Smooth muscle cell (in vitro differentiated cells): ENCODE data around the gene FAM83C. TPM values are rescaled to one million over a fixed set of nuclear protein-coding genes. Genes with fewer than 3 reads are reported as not detected.
A peak's percentile ranks its signal among the peaks of the same experiment; 100 is the strongest.
"Not testable (repeated sequence)": the region's sequence is repeated elsewhere in the genome, so short reads cannot be mapped to it uniquely, and the experiment has no call there.

ENCODE experiments used
- DNase-seq: peaks from one replicate; lab custom pipeline; 2025; ENCODE audit not compliant: unreplicated experiment; lab: John Stamatoyannopoulos, UW
- H2AFZ ChIP-seq: fragments of 200-600 bp; sonication (generic); 2 replicates; pipeline ENCODE4 v1.6.0; 2016; ENCODE audit warnings: antibody characterized with exemption, low read depth, mild to moderate bottlenecking
- H3F3A ChIP-seq: fragments of 200-600 bp; sonication (generic); 2 replicates; pipeline ENCODE4 v1.6.0; 2017; ENCODE audit warnings: antibody characterized with exemption, low read depth
- H3K27ac ChIP-seq: fragments of 200-600 bp; sonication (generic); 2 replicates; pipeline ENCODE4 v1.5.1; 2016; ENCODE audit warnings: low read depth, mild to moderate bottlenecking
- H3K27me3 ChIP-seq: fragments of 200-600 bp; sonication (generic); 2 replicates; pipeline ENCODE4 v1.6.1; 2016; ENCODE audit warnings: low read depth, mild to moderate bottlenecking
- H3K36me3 ChIP-seq: fragments of 200-600 bp; sonication (generic); 2 replicates; pipeline ENCODE4 v1.5.1; 2016; ENCODE audit warnings: low read depth
- H3K4me1 ChIP-seq: fragments of 200-600 bp; sonication (generic); 2 replicates; pipeline ENCODE4 v1.5.1; 2016; ENCODE audit warnings: low read depth
- H3K4me2 ChIP-seq: fragments of 200-600 bp; sonication (generic); 2 replicates; pipeline ENCODE4 v1.6.0; 2016; ENCODE audit warnings: mild to moderate bottlenecking
- H3K4me3 ChIP-seq: fragments of 200-600 bp; sonication (generic); 2 replicates; pipeline ENCODE4 v1.5.1; 2016; ENCODE audit warnings: mild to moderate bottlenecking
- H3K79me2 ChIP-seq: fragments of 200-600 bp; sonication (generic); 2 replicates; pipeline ENCODE4 v1.6.0; 2016; ENCODE audit warnings: low read depth, mild to moderate bottlenecking
- H3K9ac ChIP-seq: fragments of 200-600 bp; sonication (generic); 2 replicates; pipeline ENCODE4 v1.6.0; 2016; ENCODE audit warnings: low read depth
- H3K9me3 ChIP-seq: fragments of 200-600 bp; sonication (generic); replicated peaks from 2 replicates; pipeline ENCODE4 v1.5.1; 2016; ENCODE audit warnings: low read depth
- H4K20me1 ChIP-seq: fragments of 200-600 bp; sonication (generic); 2 replicates; pipeline ENCODE4 v1.6.0; 2016; ENCODE audit warnings: low read depth
- CTCF ChIP-seq: fragments of 200-600 bp; sonication (generic); IDR thresholded peaks from 2 replicates; pipeline ENCODE4 v1.5.1; 2017; ENCODE audit warnings: borderline replicate concordance, mild to moderate bottlenecking, antibody characterized with exemption; ENCODE audit not compliant: insufficient read depth, poor library complexity, severe bottlenecking
- WGBS: methylation state at CpG from one replicate; pipeline ENCODE4 v1.1.7; 2016; ENCODE audit warnings: low lambda C conversion rate; 5-methylcytosine and 5-hydroxymethylcytosine counted together
- polyA plus RNA-seq: library from polyadenylated mRNA; unstranded; fragments of >200 nt; fragmentation: Nextera tagmentation; extraction: Ambion mirVana; gene quantifications from 2 replicates; pipeline ENCODE4 v1.2.1, GENCODE V29; 2016
- total RNA-seq: library from RNA; depleted of rRNA; stranded (reverse); fragments of >200 nt; gene quantifications from 2 replicates; pipeline ENCODE4 v1.2.3, GENCODE V29; 2014

Gene FAM83C
- total and polyA plus RNA-seq, 2 experiments from 2014 or later = 0.49 TPM; not detected in 1

- DNase-seq = no peak
- 93% methylated on average over 5 of the region's 5 CpGs for WGBS
Measured at GRCh38 chr20:35317416-35318210, 25.4 kb upstream of the FAM83C start.

GRCh38 chr20:35316086-35316485, 23.9 kb upstream of the FAM83C start:
- H4K20me1 ChIP-seq = no peaks in the 10 kb centered on the region

More at GRCh38 chr20:35317416-35318210, 25.4 kb upstream of the FAM83C start:
- H3K4me1 ChIP-seq = peaks cover 17% of the 10 kb centered on the region
- TF ChIP-seq CTCF = no peak
- H3K4me3 ChIP-seq = no peak overlapping the region
- H3F3A ChIP-seq = peaks cover 5% of the 10 kb centered on the region
- no peak overlapping the region for H3K4me2 ChIP-seq
- H3K27ac ChIP-seq = peak overlapping the region; percentile 95
- no peaks in the 10 kb centered on the region for H3K27me3 ChIP-seq
- H3K9ac ChIP-seq = peak overlapping the region; percentile 14
- H4K20me1 ChIP-seq = no peaks in the 10 kb centered on the region
- H3K36me3 ChIP-seq = no peaks in the 10 kb centered on the region
- H2AFZ ChIP-seq = no peak overlapping the region
- H3K9me3 ChIP-seq = no peaks in the 10 kb centered on the region
- no peaks in the 10 kb centered on the region for H3K79me2 ChIP-seq

GRCh38 chr20:35315632-35316020, 23.4 kb upstream of the FAM83C start:
- not testable (repeated sequence) for H3K27ac ChIP-seq, H3K4me2 ChIP-seq, DNase-seq, H3K9ac ChIP-seq, H4K20me1 ChIP-seq, H3F3A ChIP-seq, H2AFZ ChIP-seq, H3K36me3 ChIP-seq, H3K79me2 ChIP-seq, H3K27me3 ChIP-seq, H3K4me3 ChIP-seq, H3K9me3 ChIP-seq
- H3K4me1 ChIP-seq = peaks cover 19% of the 10 kb centered on the region
- 100% methylated on average over 7 of the region's 7 CpGs for WGBS

More at GRCh38 chr20:35316086-35316485, 23.9 kb upstream of the FAM83C start:
- Histone ChIP-seq H3K4me1 (peaks cover 24% of the 10 kb centered on the region), H3K36me3 (no peaks in the 10 kb centered on the region), H3K27me3 (no peaks in the 10 kb centered on the region), H2AFZ (no peak overlapping the region), H3K4me3 (no peak overlapping the region), H3K79me2 (no peaks in the 10 kb centered on the region), H3K27ac (no peak overlapping the region), H3K4me2 (no peak overlapping the region), H3K9ac (no peak overlapping the region), H3K9me3 (no peaks in the 10 kb centered on the region), H3F3A (peaks cover 5% of the 10 kb centered on the region)
- no peak for TF ChIP-seq CTCF
- WGBS = 75% methylated on average over 2 of the region's 2 CpGs
- DNase-seq = no peak

GRCh38 chr20:35314816-35315631, 22.8 kb upstream of the FAM83C start:
- H3K79me2 ChIP-seq = no peaks in the 10 kb centered on the region
- TF ChIP-seq CTCF = no peak
- WGBS = 82% methylated on average over 3 of the region's 3 CpGs
- peaks cover 13% of the 10 kb centered on the region for H3K4me1 ChIP-seq
- no peak overlapping the region for H3K9ac ChIP-seq
- H3K36me3 ChIP-seq = no peaks in the 10 kb centered on the region
- H3K4me2 ChIP-seq = no peak overlapping the region
- H4K20me1 ChIP-seq = no peaks in the 10 kb centered on the region
- H2AFZ ChIP-seq = no peak overlapping the region
- H3K27ac ChIP-seq = no peak overlapping the region
- no peak overlapping the region for H3K4me3 ChIP-seq
- H3F3A ChIP-seq = peaks cover 5% of the 10 kb centered on the region
- DNase-seq = no peak
- H3K27me3 ChIP-seq = no peaks in the 10 kb centered on the region
- no peaks in the 10 kb centered on the region for H3K9me3 ChIP-seq
